Transverse colon (tissue), 4 donors: ENCODE data around the gene SPECC1. TPM values are rescaled to one million over a fixed set of nuclear protein-coding genes. Genes with fewer than 3 reads are reported as not detected.

Source experiments
- DNase-seq: peaks from one replicate; pipeline ENCODE4 v3.0.0-alpha.2; 2019
- H3K27ac ChIP-seq, 4 donors: fragments of 200-600 bp; sonication (generic); 2 replicates each; pipeline ENCODE4 v1.5.1; 2016 to 2018; ENCODE audit warnings: inconsistent platforms in 4 of 4
- H3K27me3 ChIP-seq: fragments of 200-600 bp; sonication (generic); 2 replicates; pipeline ENCODE4 v1.5.1; 2017; ENCODE audit warnings: inconsistent platforms
- H3K36me3 ChIP-seq, 4 donors: fragments of 200-600 bp; sonication (generic); 2 replicates each; pipeline ENCODE4 v1.5.1; 2017 to 2019; ENCODE audit warnings: inconsistent platforms in 4 of 4
- H3K4me1 ChIP-seq, 4 donors: fragments of 200-600 bp; sonication (generic); 2 replicates each; pipeline ENCODE4 v1.5.1; 2017 to 2020; ENCODE audit warnings: inconsistent platforms in 4 of 4
- H3K4me3 ChIP-seq, 4 donors: fragments of 200-600 bp; sonication (generic); 1 replicate in 1 of 4; 2 replicates in 3 of 4; pipeline versions ENCODE4 v1.5.1 to v1.6.1; 2017 to 2019; ENCODE audit warnings: inconsistent platforms in 4 of 4
- H3K9me3 ChIP-seq, 2 donors: fragments of 200-600 bp; sonication (generic); 2 replicates each; pipeline ENCODE4 v1.5.1; 2017 to 2019; ENCODE audit warnings: inconsistent platforms in 2 of 2
- EP300 ChIP-seq: sonication (generic); formaldehyde crosslinking; IDR thresholded peaks from one replicate; pipeline ENCODE4 v1.6.1; 2017; ENCODE audit warnings: antibody characterized with exemption, low read depth
- POLR2A ChIP-seq: fragments of 450-650 bp; IDR thresholded peaks from one replicate; pipeline ENCODE4 v1.6.1; 2016; ENCODE audit warnings: antibody characterized with exemption, mild to moderate bottlenecking, moderate library complexity
- POLR2AphosphoS5 ChIP-seq, 3 donors: sonication (generic); formaldehyde crosslinking; IDR thresholded peaks; one replicate each; pipeline ENCODE4 v1.6.1; 2016; ENCODE audit warnings: antibody characterized with exemption in 3 of 3
- WGBS, 2 donors: methylation state at CpG; one replicate each; pipeline ENCODE4 v1.1.5; 2018; ENCODE audit warnings: low coverage in 1 of 2; 5-methylcytosine and 5-hydroxymethylcytosine counted together
- in situ Hi-C, 4 donors: fragments of 200-750 bp; cut with MboI; loops; one replicate each; pipeline versions ENCODE4 v1.15.0 to v1.15.1; 2017; ENCODE audit warnings: low sequenced_read_pairs in 3 of 4, low pct_ligation_motif_present in 1 of 4, low pct_unique_long_range_greater_than_20kb in 1 of 4
- intact Hi-C: fragments of 100-400 bp; cut with DNase I; formaldehyde crosslinking; loops from one replicate; pipeline ENCODE4 v1.15.1; 2023; ENCODE audit warnings: low total_unique reads
- total RNA-seq, 4 donors: library from RNA; depleted of rRNA; stranded (reverse); fragments of >200 nt; gene quantifications; one replicate each; pipeline ENCODE4 v1.1.0, GENCODE V29; 2016
- TF ChIP-seq, protein P1 (sequence below), 5 experiments: fragments of 200-600 bp in 3 of 5; fragments of 450-650 bp in 2 of 5; sonication (generic) in 3 of 5; IDR thresholded peaks; 1 replicate in 2 of 5; 2 replicates in 3 of 5; pipeline ENCODE4 v1.5.1; 2016 to 2017; ENCODE audit warnings: antibody characterized with exemption in 5 of 5, inconsistent platforms in 3 of 5, mild to moderate bottlenecking in 2 of 5, moderate library complexity in 1 of 5

The SPECC1 gene
- total RNA-seq, 4 donors from 2014 or later: 117 to 141 (median 125) TPM

DNA sequence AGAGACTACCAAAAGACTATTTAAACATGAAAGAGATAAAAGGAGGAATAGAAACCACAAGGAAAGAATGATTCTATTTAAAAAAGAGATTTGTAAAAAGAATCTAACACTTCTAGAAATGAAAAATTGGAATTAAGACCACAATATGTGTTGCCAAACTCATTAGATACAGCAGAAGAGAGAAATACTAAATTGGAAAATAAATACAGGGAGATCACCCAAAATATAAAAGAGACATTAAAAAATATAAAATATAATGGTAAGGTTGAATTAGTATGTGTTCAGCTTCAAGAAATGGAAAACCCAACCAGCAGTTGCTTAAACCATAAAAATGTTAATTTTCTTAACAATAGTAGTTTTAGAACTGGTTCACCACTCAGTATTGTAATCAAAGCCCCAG lies 297.8 kb downstream of the SPECC1 start:
- peaks cover 14% of the 10 kb centered on the region in 2 donors for H3K9me3 ChIP-seq
- TF ChIP-seq POLR2A: no peak
- TF ChIP-seq POLR2AphosphoS5 (IDR thresholded peaks at IDR 0.05): no peak
- no peak for TF ChIP-seq EP300
- TF ChIP-seq, protein P1, sequence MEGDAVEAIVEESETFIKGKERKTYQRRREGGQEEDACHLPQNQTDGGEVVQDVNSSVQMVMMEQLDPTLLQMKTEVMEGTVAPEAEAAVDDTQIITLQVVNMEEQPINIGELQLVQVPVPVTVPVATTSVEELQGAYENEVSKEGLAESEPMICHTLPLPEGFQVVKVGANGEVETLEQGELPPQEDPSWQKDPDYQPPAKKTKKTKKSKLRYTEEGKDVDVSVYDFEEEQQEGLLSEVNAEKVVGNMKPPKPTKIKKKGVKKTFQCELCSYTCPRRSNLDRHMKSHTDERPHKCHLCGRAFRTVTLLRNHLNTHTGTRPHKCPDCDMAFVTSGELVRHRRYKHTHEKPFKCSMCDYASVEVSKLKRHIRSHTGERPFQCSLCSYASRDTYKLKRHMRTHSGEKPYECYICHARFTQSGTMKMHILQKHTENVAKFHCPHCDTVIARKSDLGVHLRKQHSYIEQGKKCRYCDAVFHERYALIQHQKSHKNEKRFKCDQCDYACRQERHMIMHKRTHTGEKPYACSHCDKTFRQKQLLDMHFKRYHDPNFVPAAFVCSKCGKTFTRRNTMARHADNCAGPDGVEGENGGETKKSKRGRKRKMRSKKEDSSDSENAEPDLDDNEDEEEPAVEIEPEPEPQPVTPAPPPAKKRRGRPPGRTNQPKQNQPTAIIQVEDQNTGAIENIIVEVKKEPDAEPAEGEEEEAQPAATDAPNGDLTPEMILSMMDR (IDR thresholded peaks at IDR 0.05): no peak
- H3K4me1 ChIP-seq: no peaks in the 10 kb centered on the region
- H3K27ac ChIP-seq: no peak overlapping the region
- H3K27me3 ChIP-seq: no peaks in the 10 kb centered on the region
- in situ Hi-C loops (loop anchor here in 1 of 4 donors (25.0 kb wide), 2 partner anchors 195 to 320 kb away; partner anchors contain the start of gene AKAP10), intact Hi-C loops (no loop called here)
- H3K36me3 ChIP-seq: peaks cover 0 to 17% (median 7%) of the 10 kb centered on the region in 4 donors
- H3K4me3 ChIP-seq: no peak overlapping the region
- no peak for DNase-seq

DNA sequence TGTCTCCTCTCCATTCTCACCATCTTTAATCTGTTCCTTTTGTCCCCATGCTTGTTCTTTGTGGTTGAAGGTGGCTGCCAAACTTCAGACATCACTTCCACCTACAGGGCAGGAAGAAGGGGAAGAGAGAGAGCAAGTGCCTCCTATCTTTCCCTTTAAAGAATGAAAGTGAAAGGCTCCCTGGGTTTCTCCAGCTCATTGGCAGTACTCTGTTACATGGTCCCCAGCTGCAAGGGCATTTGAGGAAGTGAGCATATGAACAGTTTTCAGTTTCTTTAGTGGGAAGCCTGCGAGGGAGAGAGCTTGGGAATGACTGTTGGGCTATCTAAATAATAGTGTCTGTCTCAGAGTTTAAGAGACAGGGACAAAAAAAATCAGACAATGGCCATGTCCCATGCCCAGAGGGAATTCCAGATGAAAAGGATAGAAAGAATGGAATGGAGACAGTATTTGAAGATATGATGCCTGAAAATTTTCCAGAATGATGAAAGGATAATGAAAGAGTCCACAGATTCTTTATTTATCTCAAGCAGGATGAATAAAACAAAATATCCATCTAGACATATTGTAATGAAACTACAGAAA lies 298.3 kb downstream of the SPECC1 start:
- Histone ChIP-seq H3K27ac (no peak overlapping the region), H3K4me1 (no peaks in the 10 kb centered on the region), H3K9me3 (peaks cover 14% of the 10 kb centered on the region in 2 donors), H3K27me3 (no peaks in the 10 kb centered on the region), H3K36me3 (peaks cover 0 to 17% (median 7%) of the 10 kb centered on the region in 4 donors), H3K4me3 (no peak overlapping the region)
- WGBS, 2 donors: 83 to 100% methylated on average over 1 of the region's 1 CpG
- in situ Hi-C loops: loop anchor here in 1 of 4 donors (25.0 kb wide), 2 partner anchors 195 to 320 kb away; partner anchors contain the start of gene AKAP10
- intact Hi-C loops: no loop called here
- TF ChIP-seq EP300: no peak
- no peak for TF ChIP-seq POLR2AphosphoS5 (IDR thresholded peaks at IDR 0.05)
- TF ChIP-seq, protein P1 (IDR thresholded peaks at IDR 0.05): no peak
- no peak for TF ChIP-seq POLR2A
- DNase-seq: no peak

DNA sequence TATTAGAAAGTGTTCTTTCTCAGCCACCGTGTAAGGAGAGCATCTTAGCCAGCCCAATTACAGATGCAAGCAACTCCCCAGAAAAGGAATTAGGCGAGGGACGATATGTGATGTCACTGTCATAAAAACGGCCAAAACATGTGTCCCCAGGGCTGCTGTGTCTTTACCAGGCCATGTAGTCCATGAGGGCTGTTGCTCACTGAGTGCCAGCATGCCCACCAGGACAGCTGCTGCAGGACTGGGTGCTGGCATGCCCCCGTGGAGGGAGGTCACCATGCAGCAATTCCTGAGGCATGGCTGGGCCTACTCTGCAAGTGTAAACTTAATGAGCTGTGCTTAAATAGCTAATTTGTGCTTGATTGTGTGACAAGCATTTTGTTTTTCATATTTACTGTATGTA lies 301.3 kb downstream of the SPECC1 start:
- DNase-seq: no peak
- no peak overlapping the region for H3K4me3 ChIP-seq
- TF ChIP-seq EP300 (no peak), POLR2AphosphoS5 (IDR thresholded peaks at IDR 0.05) (no peak), POLR2A (no peak)
- TF ChIP-seq, protein P1 (IDR thresholded peaks at IDR 0.05): no peak
- intact Hi-C loops: loop anchor here (10.0 kb wide), 1 partner anchor 186 kb away; no protein-coding TSS in a partner anchor
- peaks cover 0 to 17% (median 7%) of the 10 kb centered on the region in 4 donors for H3K36me3 ChIP-seq
- in situ Hi-C loops: loop anchor here (10.0 to 25.0 kb wide), 6 partner anchors 66 to 323 kb away; partner anchors contain the start of gene AKAP10 (in 1 of the 4)
- no peaks in the 10 kb centered on the region for H3K27me3 ChIP-seq
- H3K27ac ChIP-seq: no peak overlapping the region
- H3K4me1 ChIP-seq: peaks cover 0 to 3% (median 0%) of the 10 kb centered on the region in 4 donors
- WGBS, 2 donors: 92% methylated on average over 5 of the region's 5 CpGs; no CpG with 5 or more reads in 1 of the 2 donors
- H3K9me3 ChIP-seq: peaks cover 14% of the 10 kb centered on the region in 2 donors

DNA sequence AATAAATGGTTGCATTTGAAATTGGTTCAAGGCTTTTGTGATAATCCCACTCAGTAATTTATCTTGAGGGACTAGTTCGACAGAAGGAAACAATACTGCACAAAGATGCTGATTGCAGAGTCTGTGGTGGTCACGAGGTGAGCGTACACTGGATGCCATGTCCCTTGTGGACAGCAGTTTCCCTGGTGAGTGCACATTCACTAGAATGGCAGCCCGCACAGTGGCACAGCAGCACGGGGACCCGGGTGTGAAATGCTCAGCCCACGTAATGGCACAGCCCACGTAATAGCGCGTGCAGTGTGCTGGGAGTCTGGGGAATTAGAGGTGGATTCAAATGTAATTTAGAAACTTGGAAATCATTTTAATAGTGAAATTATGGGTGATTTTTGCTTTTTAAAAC lies 304.1 kb downstream of the SPECC1 start:
- H3K36me3 ChIP-seq: no peaks in the 10 kb centered on the region
- intact Hi-C loops (loop anchor here (10.0 kb wide), 1 partner anchor 189 kb away; no protein-coding TSS in a partner anchor), in situ Hi-C loops (loop anchor here (10.0 to 25.0 kb wide), 6 partner anchors 69 to 326 kb away; partner anchors contain the start of gene AKAP10 (in 1 of the 4))
- WGBS, 2 donors: 71 to 92% methylated on average over 1 to 10 of the region's 10 CpGs
- no peaks in the 10 kb centered on the region for H3K9me3 ChIP-seq
- TF ChIP-seq POLR2A (no peak), EP300 (no peak), POLR2AphosphoS5 (IDR thresholded peaks at IDR 0.05) (no peak)
- TF ChIP-seq, protein P1 (IDR thresholded peaks at IDR 0.05): no peak
- H3K4me3 ChIP-seq: no peak overlapping the region
- no peak for DNase-seq
- H3K27me3 ChIP-seq: no peaks in the 10 kb centered on the region
- no peak overlapping the region for H3K27ac ChIP-seq
- peaks cover 0 to 3% (median 0%) of the 10 kb centered on the region in 4 donors for H3K4me1 ChIP-seq
